CD14-positive monocyte (primary cell): Measurements from ENCODE around the gene USP9Y. TPM values are rescaled to one million over a fixed set of nuclear protein-coding genes. Genes with fewer than 3 reads are reported as not detected.

Experiments
- DNase-seq, 3 donors: peaks; one replicate each; pipeline ENCODE4 v3.0.0-alpha.2; 2011 to 2022
- H2AFZ ChIP-seq: 2 replicates; pipeline ENCODE4 v1.6.0; 2012; ENCODE audit warnings: mild to moderate bottlenecking, low read depth, low read length, inconsistent platforms; ENCODE audit not compliant: insufficient read depth, poor library complexity, severe bottlenecking
- H3K27ac ChIP-seq, 2 donors: 1 replicate in 1 of 2; 2 replicates in 1 of 2; pipeline ENCODE4 v1.5.1; 2012 to 2013; ENCODE audit warnings: low read length in 2 of 2, control low read depth in 1 of 2, inconsistent platforms in 1 of 2, low read depth in 1 of 2, mild to moderate bottlenecking in 1 of 2
- H3K27me3 ChIP-seq, 2 donors: one replicate each; pipeline versions ENCODE4 v1.6.0 to v1.6.1; 2011 to 2013; ENCODE audit warnings: low read length in 2 of 2; ENCODE audit not compliant: control insufficient read depth in 2 of 2, insufficient read depth in 2 of 2
- H3K36me3 ChIP-seq, 2 donors: replicated peaks in 1 of 2; 1 replicate in 1 of 2; 2 replicates in 1 of 2; pipeline versions ENCODE4 v1.5.1 to v1.6.1; 2012 to 2013; ENCODE audit warnings: low read length in 2 of 2, control low read depth in 1 of 2, inconsistent platforms in 1 of 2, mild to moderate bottlenecking in 1 of 2; ENCODE audit not compliant: insufficient read depth in 2 of 2, control insufficient read depth in 1 of 2
- H3K4me1 ChIP-seq, 2 donors: 1 replicate in 1 of 2; 2 replicates in 1 of 2; pipeline versions ENCODE4 v1.5.1 to v1.6.1; 2012 to 2013; ENCODE audit warnings: low read length in 2 of 2, control low read depth in 1 of 2, inconsistent platforms in 1 of 2, mild to moderate bottlenecking in 1 of 2, moderate library complexity in 1 of 2; ENCODE audit not compliant: insufficient read depth in 2 of 2, control insufficient read depth in 1 of 2
- H3K4me2 ChIP-seq: replicated peaks from 2 replicates; pipeline ENCODE3; 2012; ENCODE audit warnings: low read length, moderate library complexity, mild to moderate bottlenecking; ENCODE audit not compliant: poor library complexity, severe bottlenecking; ENCODE audit errors: extremely low read depth
- H3K4me3 ChIP-seq, 3 experiments: fragments of 200-600 bp in 1 of 3; sonication (generic) in 1 of 3; replicated peaks in 1 of 3; 1 replicate in 2 of 3; 2 replicates in 1 of 3; pipeline ENCODE4 v1.5.1; 2011 to 2013; ENCODE audit warnings: low read length in 3 of 3, mild to moderate bottlenecking in 3 of 3, control low read depth in 2 of 3, low read depth in 2 of 3, inconsistent platforms in 1 of 3, moderate library complexity in 1 of 3
- H3K79me2 ChIP-seq: 2 replicates; pipeline ENCODE4 v1.6.0; 2012; ENCODE audit warnings: mild to moderate bottlenecking, control low read depth, inconsistent platforms, low read length, moderate library complexity; ENCODE audit not compliant: insufficient read depth
- H3K9ac ChIP-seq: 2 replicates; pipeline ENCODE4 v1.6.0; 2017; ENCODE audit warnings: low read length, mild to moderate bottlenecking; ENCODE audit not compliant: insufficient read depth, poor library complexity, severe bottlenecking
- H3K9me3 ChIP-seq, 2 donors: replicated peaks in 1 of 2; 1 replicate in 1 of 2; 2 replicates in 1 of 2; pipeline versions ENCODE4 v1.5.1 to v1.6.1; 2012 to 2013; ENCODE audit warnings: low read length in 2 of 2, control low read depth in 1 of 2; ENCODE audit not compliant: control insufficient read depth in 1 of 2, insufficient read depth in 1 of 2
- H4K20me1 ChIP-seq: 2 replicates; pipeline ENCODE4 v1.6.0; 2012; ENCODE audit warnings: mild to moderate bottlenecking, low read length, control low read depth, moderate library complexity; ENCODE audit not compliant: insufficient read depth
- H3K27ac Mint-ChIP-seq, 7 donors: one replicate each; pipeline ENCODE4 v1.8.0; 2020; ENCODE audit warnings: mild to moderate bottlenecking in 7 of 7, mixed read lengths in 7 of 7, moderate library complexity in 6 of 7, inconsistent platforms in 2 of 7
- H3K27me3 Mint-ChIP-seq, 3 donors: one replicate each; pipeline ENCODE4 v1.8.0; 2021 to 2022; ENCODE audit warnings: low read depth in 3 of 3, mild to moderate bottlenecking in 3 of 3, mixed read lengths in 3 of 3, moderate library complexity in 3 of 3, inconsistent platforms in 1 of 3
- H3K36me3 Mint-ChIP-seq, 2 donors: one replicate each; pipeline ENCODE4 v1.8.0; 2020; ENCODE audit warnings: mixed read lengths in 2 of 2, inconsistent platforms in 1 of 2, mild to moderate bottlenecking in 1 of 2
- H3K4me1 Mint-ChIP-seq: one replicate; pipeline ENCODE4 v1.8.0; 2020; ENCODE audit warnings: mild to moderate bottlenecking, mixed read lengths
- H3K4me3 Mint-ChIP-seq, 2 donors: one replicate each; pipeline ENCODE4 v1.8.0; 2020; ENCODE audit warnings: mild to moderate bottlenecking in 2 of 2, mixed read lengths in 2 of 2, moderate library complexity in 1 of 2
- H3K9me3 Mint-ChIP-seq, 7 donors: one replicate each; pipeline ENCODE4 v1.8.0; 2020 to 2022; ENCODE audit warnings: mixed read lengths in 7 of 7, mild to moderate bottlenecking in 6 of 7, moderate library complexity in 6 of 7, inconsistent platforms in 2 of 7
- WGBS: methylation state at CpG from one replicate; pipeline ENCODE4 v1.1.5; 2013; ENCODE audit warnings: missing lambda C conversion rate; ENCODE audit not compliant: insufficient coverage; 5-methylcytosine and 5-hydroxymethylcytosine counted together
- intact Hi-C, 2 donors: fragments of 100-400 bp; cut with micrococcal nuclease; formaldehyde crosslinking; loops; one replicate each; pipeline versions ENCODE4 v1.15.0 to v1.15.1; 2023
- polyA plus RNA-seq, 3 donors: library from polyadenylated mRNA; depleted of rRNA in 1 of 3; unstranded in 2 of 3; stranded (reverse) in 1 of 3; fragments of 300-500 nt in 2 of 3; fragments of >200 nt in 1 of 3; fragmentation: Illumina TruSeq in 2 of 3; gene quantifications; 1 replicate in 2 of 3; 2 replicates in 1 of 3; pipeline ENCODE4 v1.2.3, GENCODE V29; 2012 to 2021
- TF ChIP-seq, protein P1 (sequence below): fragments of 200-600 bp; IDR thresholded peaks from one replicate; pipeline ENCODE4 v1.8.0; 2022; ENCODE audit warnings: antibody characterized with exemption, mild to moderate bottlenecking

The USP9Y gene
- polyA plus RNA-seq, 3 donors: not detected

DNA sequence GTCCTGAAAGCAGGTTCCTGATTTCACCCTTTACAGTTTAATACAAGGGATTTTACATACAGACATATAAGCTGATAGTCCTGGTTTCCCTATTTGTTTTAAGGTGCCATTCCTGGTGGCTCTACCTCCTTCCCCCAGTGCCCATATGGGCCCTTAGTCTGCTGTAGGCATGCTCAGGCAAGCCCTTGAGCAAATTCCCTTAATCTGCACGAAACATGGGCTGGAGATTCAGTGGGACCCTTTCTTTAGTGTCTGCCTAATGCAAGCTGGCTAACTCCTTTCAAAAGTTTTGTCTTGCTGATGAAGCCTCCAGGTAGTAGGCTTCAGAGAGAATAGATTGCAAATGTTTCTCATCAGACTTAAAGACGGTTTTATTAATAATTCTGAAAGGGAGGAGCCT is 22.9 kb upstream of the USP9Y start:
- H3K27me3 ChIP-seq: no peaks in the 10 kb centered on the region
- Mint-ChIP-seq H3K27me3 (no peaks in the 10 kb centered on the region), H3K4me3 (no peak overlapping the region), H3K36me3 (peaks cover 0 to 4% of the 10 kb centered on the region in 2 donors), H3K4me1 (no peaks in the 10 kb centered on the region), H3K9me3 (peaks cover 0 to 4% (median 0%) of the 10 kb centered on the region in 7 donors), H3K27ac (no peak overlapping the region)
- H3K4me2 ChIP-seq: no peak overlapping the region
- H3K4me3 ChIP-seq: no peak overlapping the region
- H3K9me3 ChIP-seq: peaks cover 0 to 11% of the 10 kb centered on the region in 2 donors
- H3K36me3 ChIP-seq: no peaks in the 10 kb centered on the region
- no peaks in the 10 kb centered on the region for H3K79me2 ChIP-seq
- no peak for DNase-seq
- no peaks in the 10 kb centered on the region for H4K20me1 ChIP-seq
- intact Hi-C loops: no loop called here
- H2AFZ ChIP-seq: no peak overlapping the region
- TF ChIP-seq, protein P1, sequence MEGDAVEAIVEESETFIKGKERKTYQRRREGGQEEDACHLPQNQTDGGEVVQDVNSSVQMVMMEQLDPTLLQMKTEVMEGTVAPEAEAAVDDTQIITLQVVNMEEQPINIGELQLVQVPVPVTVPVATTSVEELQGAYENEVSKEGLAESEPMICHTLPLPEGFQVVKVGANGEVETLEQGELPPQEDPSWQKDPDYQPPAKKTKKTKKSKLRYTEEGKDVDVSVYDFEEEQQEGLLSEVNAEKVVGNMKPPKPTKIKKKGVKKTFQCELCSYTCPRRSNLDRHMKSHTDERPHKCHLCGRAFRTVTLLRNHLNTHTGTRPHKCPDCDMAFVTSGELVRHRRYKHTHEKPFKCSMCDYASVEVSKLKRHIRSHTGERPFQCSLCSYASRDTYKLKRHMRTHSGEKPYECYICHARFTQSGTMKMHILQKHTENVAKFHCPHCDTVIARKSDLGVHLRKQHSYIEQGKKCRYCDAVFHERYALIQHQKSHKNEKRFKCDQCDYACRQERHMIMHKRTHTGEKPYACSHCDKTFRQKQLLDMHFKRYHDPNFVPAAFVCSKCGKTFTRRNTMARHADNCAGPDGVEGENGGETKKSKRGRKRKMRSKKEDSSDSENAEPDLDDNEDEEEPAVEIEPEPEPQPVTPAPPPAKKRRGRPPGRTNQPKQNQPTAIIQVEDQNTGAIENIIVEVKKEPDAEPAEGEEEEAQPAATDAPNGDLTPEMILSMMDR: no peak
- H3K27ac ChIP-seq: no peak overlapping the region
- no peak overlapping the region for H3K9ac ChIP-seq
- WGBS: no CpG with 5 or more reads among the region's 2 CpGs
- no peaks in the 10 kb centered on the region for H3K4me1 ChIP-seq

DNA sequence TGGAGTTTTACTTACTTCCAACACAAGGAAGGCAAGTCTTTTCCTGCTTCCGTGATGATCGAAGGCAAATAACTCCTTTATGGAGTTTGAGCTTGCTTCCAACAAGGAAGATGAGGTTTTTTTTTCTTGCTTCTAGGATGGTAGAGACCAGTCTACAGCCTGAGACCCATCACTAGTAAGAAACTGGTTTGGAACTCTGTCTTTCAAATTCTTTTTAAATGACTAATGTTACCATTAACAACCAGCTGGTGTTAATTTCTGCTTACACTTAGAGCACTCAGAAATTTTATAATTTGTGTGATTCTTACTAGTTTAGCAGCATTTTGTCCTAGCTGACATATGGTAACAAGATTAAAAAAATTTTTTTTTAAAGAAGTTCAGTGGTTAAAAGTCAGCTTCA is 19.5 kb upstream of the USP9Y start:
- no CpG with 5 or more reads among the region's 2 CpGs for WGBS
- DNase-seq: no peak
- H3K9me3 Mint-ChIP-seq: peaks cover 0 to 5% (median 0%) of the 10 kb centered on the region in 7 donors
- H3K9me3 ChIP-seq: peaks cover 0 to 11% of the 10 kb centered on the region in 2 donors
- TF ChIP-seq, protein P1: no peak
- H3K4me1 ChIP-seq: no peaks in the 10 kb centered on the region
- no peak overlapping the region for H2AFZ ChIP-seq
- H3K27ac ChIP-seq: no peak overlapping the region
- H4K20me1 ChIP-seq: no peaks in the 10 kb centered on the region
- H3K79me2 ChIP-seq: no peaks in the 10 kb centered on the region
- peaks cover 0 to 4% of the 10 kb centered on the region in 2 donors for H3K36me3 Mint-ChIP-seq
- H3K27me3 ChIP-seq: no peaks in the 10 kb centered on the region
- no peaks in the 10 kb centered on the region for H3K36me3 ChIP-seq
- no peak overlapping the region for H3K4me2 ChIP-seq
- no peaks in the 10 kb centered on the region for H3K27me3 Mint-ChIP-seq
- H3K4me3 ChIP-seq: no peak overlapping the region
- no peak overlapping the region for H3K4me3 Mint-ChIP-seq
- intact Hi-C loops: no loop called here
- H3K9ac ChIP-seq: no peak overlapping the region
- H3K27ac Mint-ChIP-seq: no peak overlapping the region
- H3K4me1 Mint-ChIP-seq: no peaks in the 10 kb centered on the region
